CD4-positive, alpha-beta T cell treated with Interleukin-15 for 4 hours (primary cell): ENCODE data around the gene SH3TC2.

Experiments used
- DNase-seq: peaks from one replicate; pipeline ENCODE4 v3.0.0-alpha.2; 2020; ENCODE audit warnings: low spot score

The SH3TC2 gene

DNA sequence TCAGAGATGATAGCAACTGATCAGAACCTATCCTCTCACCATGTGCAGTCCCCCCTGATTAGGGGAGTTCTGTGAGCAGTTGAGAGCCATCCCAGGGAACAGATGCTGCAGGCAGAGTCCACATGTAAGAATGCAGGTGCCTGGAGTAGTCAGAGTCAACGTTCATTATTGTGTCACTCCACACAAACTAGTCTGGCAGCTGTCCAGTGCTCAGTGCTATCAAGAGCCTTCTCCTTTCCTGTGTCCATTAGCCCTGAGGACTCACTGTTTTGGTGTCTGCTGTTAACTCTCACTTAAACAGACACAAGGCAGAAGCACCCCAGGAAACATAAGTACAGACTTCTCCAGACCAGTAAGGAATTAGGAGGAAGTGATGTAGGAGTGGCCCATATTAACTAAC lies 2.5 kb downstream of the SH3TC2 start:
- DNase-seq: no peak

DNA sequence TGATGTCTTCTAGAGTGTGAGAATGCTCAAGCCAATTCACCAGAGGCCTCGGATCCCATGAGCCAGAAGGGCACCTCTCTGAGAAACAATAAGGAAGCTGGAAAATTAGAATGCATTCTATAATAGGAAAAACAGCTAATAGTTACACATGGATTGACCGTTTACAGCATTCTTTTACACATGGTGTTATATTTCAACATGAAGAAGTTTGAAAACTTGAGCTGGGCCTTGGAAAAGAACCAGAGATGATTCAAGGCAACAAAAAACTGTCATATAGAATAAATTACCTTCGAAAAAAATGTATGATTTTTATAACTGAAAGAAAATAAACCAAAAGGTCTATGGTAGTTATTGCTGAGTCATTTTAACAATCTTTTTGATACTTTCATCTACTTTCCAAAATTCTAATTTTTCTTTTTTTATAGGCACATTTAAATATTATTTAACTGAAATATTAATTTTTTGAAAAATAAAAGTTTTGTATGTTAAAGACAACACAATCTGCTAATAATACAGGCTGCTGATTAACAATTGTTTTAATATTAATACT lies 6.2 kb downstream of the SH3TC2 start:
- DNase-seq: no peak

DNA sequence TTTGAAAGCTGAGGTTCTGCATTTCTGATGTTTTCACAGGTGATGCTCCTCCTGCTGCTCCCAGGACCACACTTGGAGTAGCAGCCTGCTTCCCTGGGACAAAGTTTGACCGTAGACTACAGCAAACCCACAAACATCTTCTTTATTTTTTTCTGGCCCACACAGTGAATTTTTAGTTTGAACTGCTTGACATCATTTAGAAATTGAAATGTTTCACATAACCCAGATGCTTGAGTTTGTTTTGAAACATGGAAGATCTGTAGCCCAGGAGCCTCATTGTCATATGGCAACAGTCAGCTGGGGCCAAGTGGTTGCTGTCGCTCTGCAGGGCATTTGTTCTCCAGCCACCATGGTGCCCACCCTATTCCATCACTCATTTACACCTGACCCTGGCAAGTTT lies 8.4 kb downstream of the SH3TC2 start:
- DNase-seq: no peak

DNA sequence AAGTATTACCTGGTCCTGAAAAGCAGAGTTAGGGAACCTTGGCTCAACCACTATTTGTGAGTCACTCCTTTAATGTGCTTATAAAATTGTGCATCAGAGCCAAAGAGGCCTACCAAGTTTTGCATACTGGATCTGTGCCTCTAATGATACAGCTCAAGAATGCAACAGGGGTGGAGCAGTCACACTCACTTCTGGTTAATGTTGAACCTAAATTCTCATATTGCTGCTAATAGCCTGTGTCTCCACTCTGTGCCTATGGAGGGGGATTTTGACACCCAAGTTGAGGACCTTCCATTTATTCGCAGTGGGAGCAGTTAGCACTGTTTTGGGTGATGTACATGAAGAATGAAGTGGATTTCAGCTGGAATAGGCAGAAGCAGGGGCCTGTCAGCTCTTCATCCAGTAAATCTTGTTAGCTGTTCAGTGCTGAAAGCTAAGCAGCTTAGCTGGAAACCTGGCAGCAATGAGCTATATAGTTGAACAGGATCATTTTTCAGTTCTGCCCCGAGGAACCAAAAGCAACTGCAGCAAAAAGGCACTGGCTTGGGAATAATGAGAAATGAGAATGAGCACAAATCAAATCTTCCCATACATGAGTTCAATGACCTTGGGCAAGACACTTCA lies 9.7 kb downstream of the SH3TC2 start:
- no peak for DNase-seq

DNA sequence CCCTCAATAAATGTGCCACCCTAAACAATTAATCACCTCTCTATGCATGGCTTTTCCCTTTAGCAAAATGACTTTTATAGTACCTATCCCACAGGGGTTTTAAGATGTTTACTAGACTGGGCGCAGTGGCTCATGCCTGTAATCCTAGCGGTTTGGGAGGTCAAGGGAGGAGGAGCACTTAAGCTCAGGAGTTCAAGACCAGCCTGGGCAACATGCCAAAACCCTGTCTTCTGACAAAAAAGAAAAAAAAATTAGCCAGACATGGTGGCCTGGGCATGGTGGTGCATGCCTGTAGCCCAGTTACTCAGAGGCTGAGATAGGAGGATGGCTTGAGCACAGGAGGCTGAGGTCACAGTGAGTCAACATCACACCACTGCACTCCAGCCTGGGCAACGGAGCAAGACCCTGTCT lies 13.5 kb downstream of the SH3TC2 start:
- DNase-seq: no peak

DNA sequence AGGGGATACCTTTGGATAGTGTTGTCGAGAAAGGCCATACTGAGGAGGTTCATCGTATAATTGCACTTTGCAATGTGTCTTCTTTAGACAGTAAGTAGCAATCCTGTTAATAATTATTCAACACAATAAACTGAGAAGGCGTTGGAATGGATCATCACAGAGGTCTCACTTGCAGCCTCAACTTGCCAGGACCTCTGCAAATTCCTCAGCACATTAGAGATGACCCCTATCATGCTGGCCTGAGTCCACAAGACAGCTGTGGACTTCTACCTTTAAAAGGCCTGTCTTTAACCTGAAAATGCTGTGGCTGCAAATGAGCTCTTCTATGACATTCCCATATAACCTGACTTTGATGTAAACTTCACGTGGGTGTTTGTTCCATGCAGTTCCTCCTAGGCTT lies 14.1 kb downstream of the SH3TC2 start:
- no peak for DNase-seq

DNA sequence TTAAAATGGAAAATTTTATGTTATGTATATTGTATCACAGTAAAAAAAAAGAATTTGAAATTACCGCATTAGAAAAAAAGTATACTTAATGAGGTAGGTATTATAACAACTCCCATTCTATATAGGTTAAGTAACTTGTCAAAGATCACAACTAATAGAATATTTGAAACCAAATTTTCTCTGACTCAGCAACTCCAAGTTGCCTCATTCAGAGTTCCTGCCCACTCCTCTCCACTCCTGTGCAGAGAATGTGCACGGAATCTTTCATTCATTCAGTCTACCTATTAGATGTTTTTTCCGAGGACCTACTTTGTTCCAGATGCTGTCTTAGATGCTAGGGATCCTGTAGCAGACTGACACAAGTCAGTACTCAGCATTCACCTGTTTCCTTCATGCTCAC lies 15.4 kb downstream of the SH3TC2 start:
- no peak for DNase-seq

DNA sequence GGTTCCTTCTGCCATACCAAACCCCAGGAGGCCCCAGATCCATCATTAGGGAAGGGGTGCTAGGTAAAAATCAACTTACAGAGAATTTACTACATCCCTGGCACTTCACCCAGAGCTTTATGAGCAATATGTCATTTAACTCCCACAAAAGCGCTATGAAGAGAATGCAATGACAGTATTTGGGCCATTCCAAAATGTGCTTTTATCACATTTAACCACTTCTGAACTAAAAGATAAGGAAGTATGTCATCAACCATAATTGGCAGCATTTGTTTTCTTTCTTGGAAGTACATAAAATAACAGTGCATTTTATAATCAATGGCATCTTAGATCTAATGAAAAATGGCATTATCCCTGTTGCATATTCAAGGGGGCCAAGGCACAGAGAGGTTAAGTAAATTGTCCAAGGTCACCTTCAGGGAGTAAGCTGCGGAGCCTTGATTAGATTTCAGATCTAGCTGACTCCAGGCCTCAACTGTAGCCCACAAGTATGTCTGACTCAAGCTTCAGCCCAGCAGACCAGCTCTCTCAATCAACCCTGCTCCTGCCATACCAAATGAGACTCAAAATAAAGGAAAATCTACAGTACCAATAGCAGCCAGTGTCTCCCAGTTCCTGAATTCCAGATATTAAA lies 16.5 kb downstream of the SH3TC2 start:
- DNase-seq: no peak

DNA sequence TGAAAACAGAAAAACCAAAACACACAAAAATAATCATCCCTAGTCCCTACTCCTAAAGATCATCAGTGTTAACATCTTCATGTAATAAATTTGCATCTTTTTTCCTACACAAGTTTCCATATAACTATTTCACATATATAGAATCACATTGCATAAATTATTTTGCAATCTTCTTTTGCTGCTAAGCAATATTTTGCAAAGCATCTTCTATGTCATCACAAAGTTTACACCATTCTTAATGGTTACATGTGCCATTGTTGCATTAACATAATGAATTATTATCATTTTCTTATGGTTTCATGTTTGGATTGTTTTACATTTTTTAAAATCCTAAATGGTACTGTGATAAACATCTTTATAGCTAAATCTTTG lies 17.8 kb downstream of the SH3TC2 start:
- DNase-seq: no peak

DNA sequence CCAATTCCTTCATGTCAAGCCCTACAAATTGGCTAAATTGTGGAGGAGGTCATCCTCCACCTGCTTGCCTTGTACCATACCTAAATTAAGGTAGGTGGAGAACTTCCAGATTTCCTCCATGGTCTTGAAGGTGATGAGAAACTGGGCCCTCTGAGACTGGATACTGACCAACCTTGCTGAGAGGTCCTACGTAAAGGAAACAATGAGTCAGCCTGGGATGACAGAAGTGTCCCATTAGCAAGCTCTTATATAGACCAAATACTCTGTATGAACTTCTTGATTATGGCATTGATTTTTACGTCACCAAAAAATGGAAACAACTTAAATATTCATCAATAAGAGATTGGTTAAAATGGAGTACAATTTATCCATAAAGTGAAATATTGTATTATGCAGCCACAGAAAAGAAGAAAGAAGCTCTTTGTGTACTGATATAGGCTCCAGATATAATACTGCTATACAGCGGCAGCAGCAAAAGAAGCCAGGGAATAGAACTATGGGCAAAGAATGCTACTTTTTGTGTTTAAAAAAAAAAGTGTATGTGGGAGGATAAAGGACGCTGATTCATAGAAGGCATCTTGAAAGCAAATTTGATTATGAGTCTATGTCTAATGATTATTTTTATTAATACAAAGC lies 18.3 kb downstream of the SH3TC2 start:
- no peak for DNase-seq

DNA sequence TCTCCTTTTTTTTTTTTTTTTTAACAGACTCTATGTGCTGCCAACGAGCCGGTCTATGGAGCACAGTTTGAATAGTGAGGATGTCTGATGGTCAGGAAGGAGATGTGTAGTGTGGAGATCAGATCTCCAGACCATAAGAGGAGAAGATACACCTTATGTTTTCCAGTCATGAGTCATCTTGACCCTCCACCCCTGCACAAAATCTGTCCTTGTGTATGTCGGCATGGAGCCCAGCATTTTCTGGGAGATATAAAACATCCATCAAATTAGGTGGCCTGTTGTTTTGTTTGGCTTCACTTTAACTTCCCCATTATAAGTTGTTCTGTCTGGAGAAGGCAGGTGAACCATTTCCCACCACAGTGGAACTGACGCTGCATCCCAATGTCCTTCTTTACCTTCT lies 19.2 kb downstream of the SH3TC2 start:
- no peak for DNase-seq

DNA sequence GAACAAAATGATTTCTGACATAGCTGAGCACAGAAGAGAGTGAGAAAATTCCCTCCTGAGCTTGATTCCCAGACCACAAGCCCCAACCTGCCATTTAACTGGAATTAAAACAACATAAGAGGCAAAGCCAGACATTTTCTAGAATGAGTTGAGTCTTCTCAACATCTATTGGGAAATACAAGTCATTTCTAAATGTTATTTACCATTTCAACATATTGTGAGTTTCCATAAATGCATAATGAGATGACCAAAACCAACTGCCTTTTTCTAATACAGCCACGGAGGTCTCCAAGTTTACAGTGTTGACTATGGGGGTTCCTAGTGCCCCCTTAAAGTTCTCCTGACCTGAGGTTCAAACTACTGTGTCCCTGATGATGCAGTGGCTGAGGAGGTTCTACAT lies 20.0 kb downstream of the SH3TC2 start:
- no peak for DNase-seq

DNA sequence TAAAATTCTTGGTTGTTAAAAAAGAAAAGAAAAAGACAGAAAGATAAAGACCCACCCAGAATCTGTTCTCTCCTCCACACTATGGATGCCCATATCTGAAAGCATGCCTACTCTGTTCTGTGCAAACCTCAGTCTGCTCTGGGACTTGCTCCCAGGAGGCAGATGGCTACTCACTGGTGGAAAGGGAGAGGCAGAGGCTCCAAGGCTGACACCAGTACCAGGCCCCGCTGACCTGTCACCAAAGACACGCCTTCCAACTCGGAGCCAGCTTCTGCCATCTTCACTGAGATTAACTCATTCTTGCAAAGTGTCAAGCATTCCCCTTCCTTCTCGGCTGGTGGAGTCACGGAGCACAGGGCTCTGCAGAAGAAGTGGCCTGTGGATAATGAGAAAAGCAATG lies 21.6 kb downstream of the SH3TC2 start:
- DNase-seq: no peak

DNA sequence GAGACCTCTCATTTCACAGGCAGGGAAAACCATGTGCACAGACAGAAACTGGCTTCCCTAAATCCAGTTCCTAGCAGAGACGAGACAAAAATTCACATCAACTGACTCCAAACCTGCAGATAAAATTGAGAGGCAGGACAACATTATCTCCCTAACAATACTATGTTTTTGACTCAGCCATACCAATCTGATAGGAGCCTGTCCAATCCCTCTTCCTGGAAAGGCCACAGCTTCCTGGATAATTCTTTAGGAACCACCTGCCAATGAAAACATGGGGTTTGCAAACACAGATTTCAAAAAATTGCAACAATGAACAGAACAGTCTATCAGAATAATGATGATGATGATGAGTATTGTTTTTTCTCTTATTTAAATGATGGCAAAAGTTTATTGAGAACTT lies 22.4 kb downstream of the SH3TC2 start:
- no peak for DNase-seq

DNA sequence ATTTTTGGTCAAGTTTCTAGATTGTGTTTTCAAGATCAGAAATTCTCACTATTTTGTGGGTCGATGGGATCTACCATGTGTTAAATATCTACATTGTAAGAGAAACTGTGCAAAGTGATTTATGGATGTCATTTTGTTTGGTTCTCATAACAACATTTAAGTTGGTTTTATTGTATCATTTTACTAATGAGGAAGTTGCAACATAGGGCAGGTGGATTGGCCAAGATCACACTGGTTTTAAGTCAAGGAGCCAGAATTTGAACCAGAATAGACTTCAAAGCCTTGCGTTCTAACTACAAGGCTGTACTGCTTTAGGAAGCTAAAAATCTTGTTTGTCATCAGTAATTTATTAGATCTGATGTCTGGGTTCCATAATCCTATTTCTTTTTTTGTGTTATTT lies 23.4 kb downstream of the SH3TC2 start:
- no peak for DNase-seq

DNA sequence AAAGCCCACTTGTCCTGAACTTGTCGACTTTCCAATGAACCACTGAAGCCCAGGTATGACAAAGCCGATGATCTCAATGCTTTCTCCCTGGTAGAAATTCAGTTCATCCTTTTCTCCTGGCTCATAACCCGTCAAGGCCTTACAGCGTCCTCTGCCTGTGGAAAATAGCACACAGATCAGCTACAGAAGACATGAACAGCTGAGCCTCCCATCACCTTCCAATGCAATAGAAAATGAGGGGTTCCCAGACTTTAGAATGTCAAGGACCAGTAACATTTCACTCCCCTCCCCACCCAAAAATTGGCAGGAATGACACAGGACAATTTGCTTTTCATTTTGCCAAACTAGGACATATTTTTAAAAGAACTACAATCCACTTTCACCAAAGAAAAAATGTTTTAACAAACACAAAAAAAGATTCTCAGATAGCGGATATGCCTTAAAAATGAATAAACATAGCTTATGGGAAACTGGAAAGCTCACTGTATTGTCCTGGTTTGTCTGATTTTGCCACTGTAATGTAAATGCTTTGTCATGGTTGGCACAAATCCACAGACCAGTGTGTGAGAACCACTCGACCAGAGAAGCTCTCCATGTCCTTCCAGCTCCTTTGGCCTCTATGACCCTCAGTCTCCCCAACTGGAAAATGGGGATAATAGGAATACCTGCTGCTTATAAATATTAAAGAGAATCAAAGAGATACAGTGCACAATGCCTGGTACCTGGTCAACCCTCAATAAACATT lies 24.4 kb downstream of the SH3TC2 start:
- no peak for DNase-seq

DNA sequence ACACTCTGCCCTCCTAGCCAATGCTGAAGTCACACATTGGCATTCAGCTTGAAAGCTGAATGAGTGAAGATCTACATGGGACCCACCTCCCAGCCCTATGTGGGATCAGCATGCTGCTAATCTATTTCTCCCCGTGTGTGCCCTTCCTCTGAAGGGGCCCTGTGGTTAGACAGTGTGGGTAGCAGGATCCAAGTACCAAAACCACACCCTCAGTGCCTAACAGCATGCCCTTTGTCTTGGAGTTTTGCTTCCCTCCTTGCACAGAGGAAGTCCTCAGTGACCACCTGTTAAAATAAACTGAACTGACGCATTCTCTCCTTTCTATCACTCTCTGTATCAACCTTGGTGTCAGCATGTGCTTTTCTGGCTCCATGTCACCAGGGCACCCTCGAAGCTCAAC lies 25.0 kb downstream of the SH3TC2 start:
- peak; percentile 1 for DNase-seq

DNA sequence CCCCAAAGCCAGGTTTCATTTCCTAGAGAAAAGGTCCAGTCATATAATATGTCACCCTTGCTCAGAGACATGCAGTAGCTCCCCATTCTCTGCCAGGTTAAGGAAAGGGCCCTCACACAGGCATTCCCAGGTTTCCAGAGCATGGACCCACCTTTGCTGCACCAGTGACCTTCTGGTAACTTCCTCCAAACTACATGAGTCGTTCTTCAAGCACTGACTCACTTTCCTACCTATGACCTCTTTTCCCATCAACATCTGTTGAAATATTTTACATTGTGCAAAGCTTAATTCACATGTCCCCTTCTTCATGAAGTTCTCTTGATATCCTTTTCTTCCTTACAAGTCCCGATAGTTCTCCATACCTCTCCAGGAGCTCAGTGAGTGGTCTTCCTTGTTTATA lies 25.9 kb downstream of the SH3TC2 start:
- no peak for DNase-seq

DNA sequence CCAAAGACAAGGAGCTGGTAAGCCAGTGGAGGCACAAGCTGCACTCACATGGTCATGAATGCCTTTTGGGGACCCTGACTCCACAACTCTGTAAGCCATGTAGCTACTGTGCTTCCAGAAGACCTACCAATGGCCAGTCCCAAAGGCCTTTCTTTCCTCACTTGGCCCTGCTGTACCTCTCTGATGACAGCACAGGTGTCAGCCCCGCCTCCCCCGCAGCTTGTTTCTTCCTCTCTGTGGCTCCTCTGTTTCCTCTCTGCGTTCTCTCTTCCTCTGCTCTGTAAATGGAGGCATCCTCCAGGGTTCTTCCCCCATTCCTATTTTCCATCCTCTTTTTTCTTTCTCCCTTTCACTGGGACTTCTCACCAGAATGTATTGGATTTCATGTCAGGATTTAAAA lies 26.7 kb downstream of the SH3TC2 start:
- no peak for DNase-seq

DNA sequence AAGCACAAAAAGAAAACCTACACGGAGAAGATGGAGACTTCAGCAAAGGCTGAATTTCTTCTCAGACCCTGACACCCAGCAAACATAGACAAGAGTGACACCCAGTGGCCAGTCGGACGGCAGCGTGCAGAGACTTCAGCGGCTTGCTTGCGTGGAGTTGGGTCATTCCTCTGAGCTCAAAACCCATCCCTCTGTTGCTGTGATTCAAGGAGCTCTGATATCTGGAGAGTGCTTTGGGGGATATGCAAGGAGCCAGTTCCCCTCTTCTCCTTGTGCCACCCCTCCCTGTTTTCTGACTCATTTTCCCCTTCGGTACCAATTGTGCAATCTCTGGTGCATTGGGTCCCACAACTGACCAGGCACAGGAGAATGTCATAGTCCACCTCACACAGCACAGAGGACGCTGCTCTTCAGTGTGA lies 27.5 kb downstream of the SH3TC2 start:
- peak; percentile 67 for DNase-seq

DNA sequence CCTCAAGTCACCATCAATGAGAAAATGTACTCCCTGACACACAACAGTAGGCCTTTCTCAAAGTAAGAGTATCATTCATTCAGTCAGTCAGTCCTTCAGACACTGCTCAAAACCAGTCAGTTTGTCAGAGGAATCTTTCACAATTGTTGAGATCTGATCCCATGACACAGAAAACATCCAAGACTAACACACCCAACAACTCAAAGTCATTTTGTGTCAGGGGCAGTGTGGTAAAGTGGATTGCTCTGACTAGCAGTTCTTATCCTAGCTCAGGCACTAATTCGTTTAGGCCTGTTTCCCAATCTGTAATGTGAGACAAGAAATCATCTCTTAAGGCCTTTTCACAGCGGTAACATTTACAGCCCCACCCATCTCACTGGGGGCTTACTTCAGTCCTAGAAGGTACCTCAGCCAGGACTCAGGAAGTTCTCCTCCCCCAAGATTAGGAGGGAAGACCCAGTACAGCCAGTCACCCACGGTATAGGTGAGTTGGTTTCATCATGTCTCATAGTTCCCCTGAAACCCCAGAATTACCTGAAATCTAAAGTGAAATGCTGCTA lies 31.9 kb downstream of the SH3TC2 start:
- no peak for DNase-seq

DNA sequence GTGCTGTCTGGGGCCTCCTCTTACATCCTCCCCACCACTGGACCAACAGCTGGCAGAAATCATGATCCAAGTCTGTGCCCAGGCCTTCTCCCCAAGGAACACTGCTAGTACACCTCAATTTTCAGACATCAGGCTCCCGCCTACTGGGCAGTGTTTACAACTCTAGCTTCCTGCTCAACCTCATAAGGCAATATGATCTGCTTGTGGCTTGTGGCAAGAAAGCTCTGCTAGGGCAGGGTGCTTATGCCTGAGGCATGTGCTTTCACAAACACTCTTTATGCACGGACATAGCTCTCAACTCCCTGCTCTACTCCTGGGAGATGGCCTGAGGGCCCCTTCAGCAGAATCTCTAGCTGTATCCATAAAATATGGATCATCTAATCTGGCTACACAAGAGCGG lies 32.5 kb downstream of the SH3TC2 start:
- no peak for DNase-seq

DNA sequence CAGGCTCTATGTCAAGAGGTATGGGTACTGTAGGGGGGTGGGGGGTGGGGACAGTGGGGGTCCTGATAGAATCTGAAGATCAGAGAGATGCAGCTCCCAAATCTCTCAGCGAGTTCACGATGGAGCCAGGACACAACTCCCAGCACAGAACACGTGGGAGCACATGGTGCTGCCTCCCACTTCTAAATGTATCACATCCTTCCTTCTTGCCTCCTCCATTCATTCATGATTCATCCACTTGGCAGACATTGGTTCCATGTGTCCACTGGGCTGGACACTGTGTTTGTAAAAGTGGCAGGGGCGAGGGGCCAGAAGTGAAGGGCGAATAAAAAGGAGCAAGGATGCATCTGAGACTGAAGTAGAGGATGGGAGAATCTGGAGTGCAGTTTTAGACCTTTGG lies 33.9 kb downstream of the SH3TC2 start:
- DNase-seq: no peak
